CD4-positive, CD25-positive, alpha-beta regulatory T cell (primary cell): ENCODE data around the gene PTPRN2. TPM values are rescaled to one million over a fixed set of nuclear protein-coding genes. Genes with fewer than 3 reads are reported as not detected.

Experiments
- ATAC-seq, 2 donors: fragments of 150-1000 bp; cut with Tn5 transposase; one replicate each; pipeline ENCODE4 v1.10.0; 2021; ENCODE audit warnings: low read depth in 2 of 2, moderate number of reproducible peaks in 2 of 2, moderate library complexity in 1 of 2
- DNase-seq, 3 donors: peaks; one replicate each; pipeline versions ENCODE4 v3.0.0 to v3.0.0-alpha.2; 2012 to 2022; ENCODE audit warnings: mixed read lengths in 1 of 3
- H3K27ac ChIP-seq: one replicate; pipeline ENCODE4 v1.7.0; 2013; ENCODE audit warnings: mild to moderate bottlenecking, low read length; ENCODE audit not compliant: insufficient read depth, poor library complexity, severe bottlenecking
- H3K27me3 ChIP-seq: one replicate; pipeline ENCODE4 v1.7.0; 2013; ENCODE audit warnings: low read length; ENCODE audit not compliant: control insufficient read depth, insufficient read depth
- H3K36me3 ChIP-seq: one replicate; pipeline ENCODE4 v1.7.0; 2013; ENCODE audit warnings: mild to moderate bottlenecking, low read length, moderate library complexity; ENCODE audit not compliant: control insufficient read depth, insufficient read depth
- H3K4me1 ChIP-seq: 2 replicates; pipeline ENCODE4 v1.7.0; 2013; ENCODE audit warnings: mild to moderate bottlenecking, low read length; ENCODE audit not compliant: insufficient read depth, control insufficient read depth, poor library complexity, severe bottlenecking
- H3K4me3 ChIP-seq: one replicate; pipeline ENCODE4 v1.7.0; 2013; ENCODE audit warnings: low read depth, mild to moderate bottlenecking, low read length, moderate library complexity
- H3K9me3 ChIP-seq, 2 experiments: 1 replicate in 1 of 2; 2 replicates in 1 of 2; pipeline ENCODE4 v1.7.0; 2013; ENCODE audit warnings: low read length in 2 of 2, mild to moderate bottlenecking in 1 of 2, moderate library complexity in 1 of 2; ENCODE audit not compliant: control insufficient read depth in 2 of 2
- H3K27ac Mint-ChIP-seq, 3 donors: one replicate each; pipeline ENCODE4 v1.8.0; 2020 to 2022; ENCODE audit warnings: mild to moderate bottlenecking in 3 of 3, mixed read lengths in 3 of 3, moderate library complexity in 2 of 3
- H3K27me3 Mint-ChIP-seq: one replicate; pipeline ENCODE4 v1.8.0; 2022; ENCODE audit warnings: mild to moderate bottlenecking, mixed read lengths
- H3K36me3 Mint-ChIP-seq: one replicate; pipeline ENCODE4 v1.8.0; 2020; ENCODE audit warnings: mixed read lengths
- H3K4me1 Mint-ChIP-seq, 4 donors: one replicate each; pipeline ENCODE4 v1.8.0; 2020 to 2022; ENCODE audit warnings: mixed read lengths in 4 of 4, mild to moderate bottlenecking in 1 of 4
- H3K4me3 Mint-ChIP-seq, 4 donors: one replicate each; pipeline ENCODE4 v1.8.0; 2020 to 2022; ENCODE audit warnings: mild to moderate bottlenecking in 4 of 4, mixed read lengths in 4 of 4, moderate library complexity in 3 of 4
- H3K9me3 Mint-ChIP-seq, 7 donors: one replicate each; pipeline ENCODE4 v1.8.0; 2020 to 2022; ENCODE audit warnings: mixed read lengths in 7 of 7, mild to moderate bottlenecking in 3 of 7, moderate library complexity in 2 of 7
- polyA plus RNA-seq, 4 donors: library from polyadenylated mRNA; unstranded; fragments of 300-500 nt; fragmentation: Illumina TruSeq; gene quantifications; one replicate each; pipeline ENCODE4 v1.2.3, GENCODE V29; 2021
- total RNA-seq: library from RNA; stranded (reverse); gene quantifications from one replicate; pipeline ENCODE4 v1.2.3, GENCODE V29; 2022

PTPRN2 gene
- total and polyA plus RNA-seq, 5 donors from 2014 or later: 1.6 to 4.7 (median 2.7) TPM

DNA sequence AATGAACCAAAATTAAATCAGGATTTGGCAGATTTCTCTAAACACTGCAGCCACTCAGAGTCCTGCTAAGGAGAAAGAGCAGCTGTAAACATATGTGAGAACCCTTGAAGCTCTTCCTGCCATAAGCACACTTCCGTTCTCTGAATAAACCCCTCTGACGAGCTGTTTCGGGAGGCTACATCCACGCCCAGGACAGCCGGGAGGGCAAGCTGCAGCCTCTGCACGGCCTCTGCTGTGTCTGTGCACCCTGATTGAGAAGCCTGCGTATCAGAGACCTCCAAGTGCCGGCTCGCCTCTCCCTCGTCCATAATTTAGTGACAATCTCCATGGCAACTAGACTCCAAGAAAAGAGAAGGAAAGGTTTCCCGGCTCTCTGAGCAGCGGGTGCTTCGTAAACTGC lies 114.4 kb downstream of the PTPRN2 start:
- no peak for ATAC-seq
- H3K27ac Mint-ChIP-seq: no peak overlapping the region

DNA sequence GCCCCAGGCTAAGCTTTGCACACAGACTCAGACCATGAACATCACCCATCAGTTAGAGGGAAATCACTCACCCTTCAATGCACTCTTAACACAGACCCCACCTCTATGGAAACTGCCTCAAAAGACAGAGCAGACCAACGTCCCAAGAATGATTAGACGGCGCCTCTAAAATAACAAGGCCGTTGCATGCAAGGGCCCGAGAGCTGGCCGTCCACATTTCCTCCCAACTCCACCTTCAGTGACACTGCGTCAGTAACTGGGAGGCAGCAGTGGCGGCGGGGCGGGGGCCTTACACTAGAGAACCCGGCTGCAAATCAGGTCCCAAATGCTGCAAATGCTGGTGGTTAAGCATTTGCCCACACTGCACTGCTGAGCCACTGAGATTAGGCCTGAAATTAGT lies 115.0 kb downstream of the PTPRN2 start:
- no peak for DNase-seq
- H3K36me3 Mint-ChIP-seq: no peaks in the 10 kb centered on the region
- no peaks in the 10 kb centered on the region for H3K4me1 Mint-ChIP-seq
- no peak for ATAC-seq
- peaks cover 13% of the 10 kb centered on the region for H3K27me3 Mint-ChIP-seq
- Histone ChIP-seq H3K27ac (no peak overlapping the region), H3K27me3 (peaks cover 2% of the 10 kb centered on the region), H3K4me3 (no peak overlapping the region), H3K36me3 (no peaks in the 10 kb centered on the region), H3K9me3 (no peaks in the 10 kb centered on the region), H3K4me1 (no peaks in the 10 kb centered on the region)
- no peak overlapping the region for H3K4me3 Mint-ChIP-seq
- peaks cover 0 to 2% (median 0%) of the 10 kb centered on the region in 7 donors for H3K9me3 Mint-ChIP-seq
- no peak overlapping the region for H3K27ac Mint-ChIP-seq

More for the DNA sequence above, 114.4 kb downstream of the PTPRN2 start:
- peaks cover 15% of the 10 kb centered on the region for H3K27me3 Mint-ChIP-seq
- no peaks in the 10 kb centered on the region for H3K4me1 Mint-ChIP-seq
- H3K9me3 Mint-ChIP-seq: peaks cover 0 to 2% (median 0%) of the 10 kb centered on the region in 7 donors
- DNase-seq: no peak
- Histone ChIP-seq H3K4me1 (no peaks in the 10 kb centered on the region), H3K36me3 (no peaks in the 10 kb centered on the region), H3K27ac (no peak overlapping the region), H3K27me3 (peaks cover 2% of the 10 kb centered on the region), H3K4me3 (no peak overlapping the region), H3K9me3 (no peaks in the 10 kb centered on the region)
- H3K36me3 Mint-ChIP-seq: no peaks in the 10 kb centered on the region
- no peak overlapping the region for H3K4me3 Mint-ChIP-seq

DNA sequence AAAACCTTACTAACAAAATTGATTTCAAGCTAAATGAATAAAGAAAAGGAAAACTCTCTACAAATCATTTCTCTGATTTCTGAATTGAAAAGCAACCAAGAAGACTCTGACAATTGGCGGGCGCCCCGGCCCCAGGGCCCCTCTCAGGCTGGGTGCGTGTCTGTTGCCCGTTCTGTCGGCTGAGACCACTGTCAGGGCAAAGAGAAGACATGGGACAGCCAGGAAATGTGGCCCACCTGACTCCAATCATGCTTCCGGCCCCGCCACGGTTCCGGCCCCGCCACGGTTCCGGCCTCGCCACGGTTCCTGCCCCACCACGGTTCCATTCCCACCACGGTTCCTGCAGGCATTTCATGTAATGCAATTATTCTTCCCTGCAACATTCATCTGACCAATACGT lies 115.9 kb downstream of the PTPRN2 start:
- Histone ChIP-seq H3K27ac (no peak overlapping the region), H3K27me3 (peaks cover 2% of the 10 kb centered on the region), H3K4me1 (no peaks in the 10 kb centered on the region), H3K9me3 (no peaks in the 10 kb centered on the region), H3K36me3 (no peaks in the 10 kb centered on the region), H3K4me3 (no peak overlapping the region)
- DNase-seq: no peak
- H3K9me3 Mint-ChIP-seq: peaks cover 0 to 2% (median 0%) of the 10 kb centered on the region in 7 donors
- no peak overlapping the region for H3K4me3 Mint-ChIP-seq
- no peak overlapping the region for H3K27ac Mint-ChIP-seq
- no peaks in the 10 kb centered on the region for H3K36me3 Mint-ChIP-seq
- ATAC-seq: no peak
- H3K4me1 Mint-ChIP-seq: no peaks in the 10 kb centered on the region
- H3K27me3 Mint-ChIP-seq: peaks cover 11% of the 10 kb centered on the region

DNA sequence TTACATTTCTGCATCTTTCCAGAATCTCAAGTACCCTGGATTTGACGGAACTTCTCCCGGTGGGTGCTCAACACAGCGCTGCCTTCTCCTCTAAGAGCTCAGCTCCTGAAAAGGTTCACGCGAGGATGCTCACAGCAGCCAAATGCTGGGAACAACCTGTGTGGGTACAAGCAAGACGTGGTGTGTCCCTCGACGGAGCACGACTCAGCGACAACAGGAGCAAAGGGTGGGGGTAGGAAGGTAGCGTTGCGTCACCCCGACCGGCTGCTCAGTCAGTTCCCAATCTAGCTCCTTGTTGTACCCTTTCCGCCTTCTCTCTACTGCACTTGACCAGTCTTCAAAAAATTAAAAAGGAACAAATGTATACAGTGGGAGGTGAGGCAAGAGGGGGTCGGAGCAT lies 117.3 kb downstream of the PTPRN2 start:
- no peaks in the 10 kb centered on the region for H3K4me1 Mint-ChIP-seq
- H3K36me3 Mint-ChIP-seq: no peaks in the 10 kb centered on the region
- H3K27ac ChIP-seq: no peak overlapping the region
- H3K27ac Mint-ChIP-seq: no peak overlapping the region
- H3K4me3 Mint-ChIP-seq: no peak overlapping the region
- H3K4me3 ChIP-seq: no peak overlapping the region
- peaks cover 11% of the 10 kb centered on the region for H3K27me3 Mint-ChIP-seq
- H3K9me3 Mint-ChIP-seq: peaks cover 0 to 2% (median 0%) of the 10 kb centered on the region in 7 donors
- H3K27me3 ChIP-seq: peaks cover 2% of the 10 kb centered on the region
- H3K4me1 ChIP-seq: no peaks in the 10 kb centered on the region
- no peaks in the 10 kb centered on the region for H3K36me3 ChIP-seq
- no peak for DNase-seq
- no peak for ATAC-seq
- H3K9me3 ChIP-seq: no peaks in the 10 kb centered on the region

DNA sequence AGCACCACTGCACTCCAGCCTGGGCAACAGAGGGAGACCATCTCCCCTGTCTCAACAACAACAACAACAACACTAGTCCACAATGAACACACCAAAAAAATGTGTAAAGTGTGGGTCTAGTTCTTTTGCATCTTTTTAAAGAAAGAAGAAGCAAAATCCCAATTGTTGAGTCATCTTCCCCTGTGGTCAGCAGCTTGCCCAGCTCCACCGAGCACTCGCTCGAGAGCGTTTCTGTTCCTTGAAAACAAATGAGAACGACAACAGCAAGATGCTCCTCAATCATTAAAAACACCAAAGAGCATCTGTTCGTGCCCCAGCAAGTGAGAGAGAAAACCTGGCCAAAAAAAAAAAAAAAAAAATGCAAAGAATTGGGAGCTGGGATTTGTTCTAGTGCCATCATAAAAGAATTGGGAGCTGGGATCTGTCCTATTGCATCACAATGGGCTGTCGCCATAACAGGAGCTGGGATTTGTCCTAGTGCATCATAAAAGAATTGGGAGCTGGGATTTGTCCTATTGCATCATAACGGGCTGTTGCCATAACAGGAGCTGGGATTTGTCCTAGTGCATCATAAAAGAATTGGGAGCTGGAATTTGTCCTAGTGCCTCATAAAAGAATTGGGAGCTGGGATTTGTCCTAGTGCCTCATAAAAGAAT lies 118.1 kb downstream of the PTPRN2 start:
- H3K27me3 Mint-ChIP-seq: peaks cover 11% of the 10 kb centered on the region
- no peaks in the 10 kb centered on the region for H3K36me3 Mint-ChIP-seq
- H3K27me3 ChIP-seq: peaks cover 2% of the 10 kb centered on the region
- no peaks in the 10 kb centered on the region for H3K9me3 ChIP-seq
- H3K36me3 ChIP-seq: no peaks in the 10 kb centered on the region
- no peak overlapping the region for H3K27ac ChIP-seq
- ATAC-seq: no peak
- no peak overlapping the region for H3K27ac Mint-ChIP-seq
- no peak for DNase-seq
- no peaks in the 10 kb centered on the region for H3K4me1 ChIP-seq
- no peak overlapping the region for H3K4me3 Mint-ChIP-seq
- H3K4me3 ChIP-seq: no peak overlapping the region
- peaks cover 0 to 4% (median 1%) of the 10 kb centered on the region in 7 donors for H3K9me3 Mint-ChIP-seq
- H3K4me1 Mint-ChIP-seq: no peaks in the 10 kb centered on the region

DNA sequence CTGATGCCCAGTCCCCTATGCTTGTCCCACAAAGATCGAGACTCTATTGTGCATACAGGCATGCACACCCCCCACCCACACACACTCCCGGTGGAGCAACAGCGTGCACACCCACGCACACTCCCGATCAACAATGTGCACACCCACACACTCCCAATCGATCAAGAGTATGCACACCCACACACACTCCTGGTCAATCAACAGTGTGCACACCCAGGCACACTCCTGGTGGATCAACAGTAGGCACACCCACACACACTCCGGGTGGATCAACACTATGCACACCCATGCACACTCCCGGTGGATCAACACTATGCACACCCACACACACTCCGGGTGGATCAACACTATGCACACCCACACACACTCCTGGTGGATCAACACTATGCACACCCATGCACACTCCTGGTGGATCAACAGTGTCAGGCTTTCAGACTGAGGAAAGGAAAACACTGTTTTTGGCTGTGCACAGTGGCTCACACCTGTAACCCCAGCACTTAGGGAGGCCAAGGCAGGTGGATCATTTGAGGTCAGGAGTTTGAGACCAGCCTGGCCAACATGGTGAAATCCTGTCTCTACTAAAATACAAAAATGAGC lies 118.8 kb downstream of the PTPRN2 start:
- H3K4me1 ChIP-seq: no peaks in the 10 kb centered on the region
- H3K27ac Mint-ChIP-seq: no peak overlapping the region
- H3K27me3 ChIP-seq: peaks cover 2% of the 10 kb centered on the region
- ATAC-seq (no peak), DNase-seq (no peak)
- H3K4me1 Mint-ChIP-seq: no peaks in the 10 kb centered on the region
- peaks cover 0 to 6% (median 4%) of the 10 kb centered on the region in 7 donors for H3K9me3 Mint-ChIP-seq
- H3K27ac ChIP-seq: no peak overlapping the region
- H3K4me3 ChIP-seq: no peak overlapping the region
- H3K36me3 ChIP-seq: no peaks in the 10 kb centered on the region
- H3K27me3 Mint-ChIP-seq: peaks cover 11% of the 10 kb centered on the region
- H3K9me3 ChIP-seq: no peaks in the 10 kb centered on the region
- H3K4me3 Mint-ChIP-seq: no peak overlapping the region
- H3K36me3 Mint-ChIP-seq: no peaks in the 10 kb centered on the region

DNA sequence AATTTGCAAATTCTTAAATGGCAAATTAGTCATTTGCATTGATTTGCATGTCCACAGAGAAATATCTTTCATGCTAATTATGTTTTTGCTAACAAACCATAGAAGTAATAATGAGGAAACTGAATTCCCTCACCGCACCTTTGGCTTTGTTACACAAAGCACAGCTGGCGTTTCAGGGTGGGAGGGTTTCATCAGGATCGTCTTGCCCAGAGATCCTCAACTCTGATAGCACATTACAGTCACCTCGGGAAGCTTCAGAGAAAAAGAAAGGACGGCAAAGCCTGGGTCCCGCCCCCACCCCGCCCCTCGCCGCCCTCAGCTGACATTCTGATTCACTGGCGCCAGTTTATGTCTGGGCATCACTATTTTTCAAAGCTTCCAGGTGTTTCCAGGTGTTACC lies 119.4 kb downstream of the PTPRN2 start:
- Mint-ChIP-seq H3K27me3 (peaks cover 11% of the 10 kb centered on the region), H3K4me1 (no peaks in the 10 kb centered on the region), H3K36me3 (no peaks in the 10 kb centered on the region), H3K9me3 (peaks cover 3 to 8% (median 6%) of the 10 kb centered on the region in 7 donors), H3K4me3 (no peak overlapping the region), H3K27ac (no peak overlapping the region)
- ATAC-seq (no peak), DNase-seq (no peak)
- H3K4me1 ChIP-seq: no peaks in the 10 kb centered on the region
- H3K36me3 ChIP-seq: no peaks in the 10 kb centered on the region
- peaks cover 2% of the 10 kb centered on the region for H3K27me3 ChIP-seq
- no peak overlapping the region for H3K4me3 ChIP-seq
- no peaks in the 10 kb centered on the region for H3K9me3 ChIP-seq
- H3K27ac ChIP-seq: no peak overlapping the region

DNA sequence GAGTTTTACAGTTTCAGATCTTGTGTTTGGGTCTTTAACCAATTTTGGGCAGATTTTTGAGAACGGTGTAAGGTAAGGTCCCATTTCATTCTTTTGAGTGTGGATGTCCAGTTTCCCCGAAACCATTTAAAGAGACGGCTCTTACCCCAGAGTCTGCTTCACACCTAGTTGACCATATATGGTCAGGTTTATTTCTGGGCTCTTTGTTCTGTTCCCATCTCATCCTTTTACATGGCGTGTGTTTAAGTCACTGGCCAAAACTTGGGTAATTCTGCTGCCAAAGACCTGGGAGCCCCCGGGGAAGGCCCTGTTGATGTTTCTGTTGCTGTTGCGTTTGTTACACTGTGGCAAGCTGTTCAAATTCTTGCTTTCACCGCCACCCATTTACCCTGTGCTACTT lies 120.1 kb downstream of the PTPRN2 start:
- Mint-ChIP-seq H3K9me3 (peaks cover 3 to 10% (median 7%) of the 10 kb centered on the region in 7 donors), H3K27ac (no peak overlapping the region), H3K4me1 (no peaks in the 10 kb centered on the region), H3K27me3 (peaks cover 11% of the 10 kb centered on the region), H3K4me3 (no peak overlapping the region), H3K36me3 (no peaks in the 10 kb centered on the region)
- Histone ChIP-seq H3K4me1 (no peaks in the 10 kb centered on the region), H3K36me3 (no peaks in the 10 kb centered on the region), H3K27me3 (peaks cover 2% of the 10 kb centered on the region), H3K4me3 (no peak overlapping the region), H3K9me3 (no peaks in the 10 kb centered on the region), H3K27ac (no peak overlapping the region)
- DNase-seq (no peak), ATAC-seq (no peak)
